Measurements from ENCODE around the gene MAPK14. TPM values are rescaled to one million over a fixed set of nuclear protein-coding genes. Genes with fewer than 3 reads are reported as not detected.

The MAPK14 gene
- total and polyA plus RNA-seq, 9 of the 15 experiments (the other 6 are each of a cell fraction or from before 2014, with no cell fraction given): 8.8 to 62.7 (median 35.5) TPM

DNA sequence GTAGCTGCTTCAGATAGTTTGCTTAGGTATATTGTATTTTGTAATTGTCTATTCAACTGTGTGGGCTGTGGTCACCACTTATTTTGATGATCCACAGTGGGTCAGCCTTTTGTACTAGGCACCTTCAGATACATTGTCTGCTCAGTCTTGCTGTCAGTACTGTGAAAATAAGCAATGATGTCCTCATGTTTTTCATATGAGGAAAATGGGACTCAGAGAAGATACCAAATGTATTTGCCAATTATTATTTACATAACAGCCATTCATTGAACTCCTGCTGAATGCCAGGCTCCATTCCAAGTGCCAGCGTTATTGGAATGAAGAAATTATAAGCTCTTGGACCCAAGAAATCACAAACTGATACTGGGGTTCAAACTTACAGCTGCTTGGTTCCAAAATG lies 28.6 kb downstream of the MAPK14 start:
- ChIA-PET CTCF (ENCODE audit: low intra/inter-chr PET ratio) (no interaction called here), POLR2A (interaction anchor here (1.0 kb wide), 1 partner anchor 9 kb away, joined by 3 read pairs; no protein-coding TSS in a partner anchor)
- DNase-seq (ENCODE audit: extremely low read depth in 1 of 4, low spot score in 3 of 4) (no peak), ATAC-seq (no peak), FAIRE-seq (no peak)
- Histone ChIP-seq H2AFZ (ENCODE audit: low read depth, low read length) (no peak overlapping the region), H4K20me1 (replicated peaks; ENCODE audit: control insufficient read depth, insufficient read depth, low read length) (peaks cover 10% of the 10 kb centered on the region; the same call in 1 of the 2 replicates), H3K9ac (ENCODE audit: insufficient read depth in 1 of 2, low read depth in 2 of 2, low read length in 2 of 2) (no peak overlapping the region), H3K9me3 (replicated peaks; ENCODE audit: control insufficient read depth, insufficient read depth, low read depth, low read length) (no peaks in the 10 kb centered on the region), H3K36me3 (ENCODE audit: control insufficient read depth, insufficient read depth, low read length) (peaks cover 51% of the 10 kb centered on the region), H3K4me1 (replicated peaks in 1 of 2; ENCODE audit: control insufficient read depth in 2 of 2, insufficient read depth in 2 of 2, low read length in 2 of 2) (no peaks in the 10 kb centered on the region), H3K4me2 (ENCODE audit: insufficient read depth, low read length) (no peak overlapping the region), H3K4me3 (no peak overlapping the region), H3K27ac (ENCODE audit: extremely low read depth, low read depth, low read length) (no peak overlapping the region), H3K9me1 (ENCODE audit: control insufficient read depth, insufficient read depth, low read length) (no peaks in the 10 kb centered on the region), H3K79me2 (ENCODE audit: control insufficient read depth, insufficient read depth, low read length) (peaks cover 17% of the 10 kb centered on the region; the same call in 1 of the 3 replicates), H3K27me3 (ENCODE audit: control insufficient read depth in 2 of 2, insufficient read depth in 2 of 2, low read length in 2 of 2) (no peaks in the 10 kb centered on the region)
- no TSS peak for BruUV-seq (replicated peaks)
- TF ChIP-seq DMBX1 (CRISPR knock-in tag; IDR thresholded peaks at IDR 0.05; ENCODE audit: borderline replicate concordance) (no peak), ARID1B (IDR thresholded peaks at IDR 0.05) (no peak), FOXK1 (CRISPR knock-in tag; IDR thresholded peaks at IDR 0.05; ENCODE audit: borderline replicate concordance) (no peak), NONO (IDR thresholded peaks at IDR 0.05; ENCODE audit: low read depth in 2 of 2, low read length in 1 of 2) (no peak), FOXP4 (CRISPR knock-in tag; IDR thresholded peaks at IDR 0.05; ENCODE audit: borderline replicate concordance) (no peak), RREB1 (CRISPR knock-in tag; IDR thresholded peaks at IDR 0.05) (no peak), NFATC3 (IDR thresholded peaks at IDR 0.05) (no peak)
- TF ChIP-seq, protein P1, sequence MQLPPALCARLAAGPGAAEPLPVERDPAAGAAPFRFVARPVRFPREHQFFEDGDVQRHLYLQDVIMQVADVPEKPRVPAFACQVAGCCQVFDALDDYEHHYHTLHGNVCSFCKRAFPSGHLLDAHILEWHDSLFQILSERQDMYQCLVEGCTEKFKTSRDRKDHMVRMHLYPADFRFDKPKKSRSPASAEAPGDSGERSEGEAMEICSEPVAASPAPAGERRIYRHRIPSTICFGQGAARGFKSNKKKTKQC (CRISPR knock-in tag; IDR thresholded peaks at IDR 0.05): no peak
- intact Hi-C loops (cut with micrococcal nuclease) (no loop called here), in situ Hi-C loops (cut with MboI) (no loop called here)
- WGBS (ENCODE audit: insufficient coverage, low coverage, missing lambda C conversion rate): 67% methylated on average over 1 of the region's 1 CpG
